Fibroblast of lung (primary cell): Measurements from ENCODE around the gene DNHD1.

Experiments used
- EZH2 ChIP-seq: IDR thresholded peaks from 2 replicates; pipeline ENCODE4 v1.5.1; 2012; ENCODE audit warnings: low read length, control low read depth, mild to moderate bottlenecking; ENCODE audit errors: missing control alignments
- TF ChIP-seq, protein P1 (sequence below), 2 donors: IDR thresholded peaks in 1 of 2; conservative IDR thresholded peaks in 1 of 2; 1 replicate in 1 of 2; 2 replicates in 1 of 2; pipeline ENCODE4 v1.5.1; 2011 to 2012; ENCODE audit warnings: low read length in 2 of 2, control low read depth in 1 of 2, inconsistent platforms in 1 of 2, low read depth in 1 of 2, mild to moderate bottlenecking in 1 of 2

DNA sequence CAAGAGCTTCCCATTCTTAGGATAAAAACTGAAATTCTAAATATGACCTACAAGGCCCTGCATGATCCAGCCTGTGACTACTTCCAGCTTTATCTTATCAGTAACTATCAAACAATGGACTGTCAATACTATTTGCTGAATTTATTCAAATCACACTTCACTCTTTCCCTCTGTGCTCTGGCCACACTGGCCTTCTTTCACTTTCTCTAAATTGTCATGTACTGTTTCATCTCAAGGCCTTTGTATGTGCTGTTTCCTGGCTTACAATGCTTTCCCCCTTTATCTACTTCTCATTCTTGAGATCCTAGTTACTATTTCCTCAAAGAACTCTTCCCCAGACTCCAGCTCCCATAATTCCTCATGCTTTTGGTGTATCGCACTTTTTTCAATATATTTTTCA is 10.1 kb upstream of the DNHD1 start:
- no peak for TF ChIP-seq EZH2
- TF ChIP-seq, protein P1, sequence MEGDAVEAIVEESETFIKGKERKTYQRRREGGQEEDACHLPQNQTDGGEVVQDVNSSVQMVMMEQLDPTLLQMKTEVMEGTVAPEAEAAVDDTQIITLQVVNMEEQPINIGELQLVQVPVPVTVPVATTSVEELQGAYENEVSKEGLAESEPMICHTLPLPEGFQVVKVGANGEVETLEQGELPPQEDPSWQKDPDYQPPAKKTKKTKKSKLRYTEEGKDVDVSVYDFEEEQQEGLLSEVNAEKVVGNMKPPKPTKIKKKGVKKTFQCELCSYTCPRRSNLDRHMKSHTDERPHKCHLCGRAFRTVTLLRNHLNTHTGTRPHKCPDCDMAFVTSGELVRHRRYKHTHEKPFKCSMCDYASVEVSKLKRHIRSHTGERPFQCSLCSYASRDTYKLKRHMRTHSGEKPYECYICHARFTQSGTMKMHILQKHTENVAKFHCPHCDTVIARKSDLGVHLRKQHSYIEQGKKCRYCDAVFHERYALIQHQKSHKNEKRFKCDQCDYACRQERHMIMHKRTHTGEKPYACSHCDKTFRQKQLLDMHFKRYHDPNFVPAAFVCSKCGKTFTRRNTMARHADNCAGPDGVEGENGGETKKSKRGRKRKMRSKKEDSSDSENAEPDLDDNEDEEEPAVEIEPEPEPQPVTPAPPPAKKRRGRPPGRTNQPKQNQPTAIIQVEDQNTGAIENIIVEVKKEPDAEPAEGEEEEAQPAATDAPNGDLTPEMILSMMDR (conservative IDR thresholded peaks at IDR 0.05 in 1 of 2, IDR thresholded peaks at IDR 0.05 in 1 of 2; ENCODE audit: low read depth in 1 of 2, low read length in 2 of 2), result no peak
